HEK293 (cell line): ENCODE data around the gene HOMER1.

ENCODE experiments used
- CTCF ChIP-seq: fragments of 450-650 bp; formaldehyde crosslinking; IDR thresholded peaks from 2 replicates; pipeline ENCODE4 v1.5.1; 2016; ENCODE audit warnings: missing biosample characterization, missing genetic modification characterization
- MEIS1 ChIP-seq: sonication (generic); formaldehyde crosslinking; IDR thresholded peaks from 2 replicates; pipeline ENCODE4 v1.8.1; 2022; ENCODE audit warnings: missing genetic modification reagents, mild to moderate bottlenecking, borderline replicate concordance

GRCh38 chr5:79448336-79448735 is 65.6 kb downstream of the HOMER1 start:
- TF ChIP-seq CTCF (tag by site-specific recombination): no peak
- no peak for TF ChIP-seq MEIS1 (CRISPR knock-in tag)
